ENCODE results near the gene GALR2. TPM values are rescaled to one million over a fixed set of nuclear protein-coding genes. Genes with fewer than 3 reads are reported as not detected.

Gene GALR2
- total and polyA plus RNA-seq, 9 of the 15 experiments (the other 6 are each of a cell fraction or from before 2014, with no cell fraction given), result 0.34 TPM; not detected in 8

GRCh38 chr17:76053246-76054111 is 21.1 kb upstream of the GALR2 start (continued):
- TF ChIP-seq ETS2 (tag; IDR thresholded peaks at IDR 0.05; ENCODE audit: borderline replicate concordance, poor library complexity, severe bottlenecking) (no peak), SMARCE1 (IDR thresholded peaks at IDR 0.05) (no peak), SAFB2 (IDR thresholded peaks at IDR 0.05; ENCODE audit: borderline replicate concordance, low read depth, low read length, severe bottlenecking) (no peak), ESRRA (IDR thresholded peaks at IDR 0.05; ENCODE audit: borderline replicate concordance, low read depth) (no peak), IRF9 (tag; IDR thresholded peaks at IDR 0.05) (no peak), RHOXF2B (CRISPR knock-in tag; conservative IDR thresholded peaks at IDR 0.05) (no peak), ZKSCAN3 (CRISPR knock-in tag; IDR thresholded peaks at IDR 0.05) (no peak), STAT5B (CRISPR knock-in tag; IDR thresholded peaks at IDR 0.05) (no peak), RBM17 (IDR thresholded peaks at IDR 0.05; ENCODE audit: borderline replicate concordance, low read depth, low read length) (no peak), ZNF133 (CRISPR knock-in tag; IDR thresholded peaks at IDR 0.05) (no peak), SMARCA4 (IDR thresholded peaks at IDR 0.05) (peak; percentile 26; the same call in 1 of the 2 replicates), PML (IDR thresholded peaks at IDR 0.05; ENCODE audit: low read length) (no peak), HMGN3 (IDR thresholded peaks at IDR 0.05; ENCODE audit: borderline replicate concordance, extremely low read depth, insufficient read length, low read depth, low read length) (no peak), RBM15 (IDR thresholded peaks at IDR 0.05; ENCODE audit: insufficient read depth, low read length) (no peak), ZNF175 (CRISPR knock-in tag; IDR thresholded peaks at IDR 0.05; ENCODE audit: low read depth) (no peak), TBP (optimal IDR thresholded peaks at IDR 0.05; ENCODE audit: low read depth, low read length) (no peak), JUND (IDR thresholded peaks at IDR 0.05; ENCODE audit: borderline replicate concordance, low read depth, low read length) (peak; percentile 80), JUND (tag; IDR thresholded peaks at IDR 0.05; ENCODE audit: borderline replicate concordance, low read depth, low read length) (no peak; the same call in 2 of the 3 replicates), POLR2AphosphoS2 (IDR thresholded peaks at IDR 0.05; ENCODE audit: low read length) (no peak), MAFK (IDR thresholded peaks at IDR 0.05; ENCODE audit: low read length) (no peak), ATF7 (IDR thresholded peaks at IDR 0.05) (no peak), CHD2 (IDR thresholded peaks at IDR 0.05; ENCODE audit: low read depth, low read length) (no peak), THRA (IDR thresholded peaks at IDR 0.05) (no peak), MITF (IDR thresholded peaks at IDR 0.05) (no peak), HSF4 (CRISPR knock-in tag; IDR thresholded peaks at IDR 0.05; ENCODE audit: borderline replicate concordance) (no peak), ZNF778 (CRISPR knock-in tag; IDR thresholded peaks at IDR 0.05) (no peak), ZNF75A (CRISPR knock-in tag; IDR thresholded peaks at IDR 0.05) (no peak), SNIP1 (IDR thresholded peaks at IDR 0.05; ENCODE audit: low read depth) (no peak)

All from K562 (cell line).